Endothelial cell of umbilical vein (primary cell): ENCODE results near the gene PARP8. TPM values are rescaled to one million over a fixed set of nuclear protein-coding genes. Genes with fewer than 3 reads are reported as not detected.
"Not testable (repeated sequence)": the region's sequence is repeated elsewhere in the genome, so short reads cannot be mapped to it uniquely, and the experiment has no call there.

ENCODE experiments used
- BruUV-seq: library from RNA; stranded (reverse); fragments of 400-500 nt; replicated peaks from 2 replicates; lab custom pipeline; 2021; lab: Mats Ljungman, UMichigan
- CTCF ChIA-PET: fragments of 300-600, 350-600 bp; sonication (Branson Sonifier 250); formaldehyde crosslinking; loops from one replicate; lab custom pipeline; 2021; ENCODE audit warnings: antibody characterized with exemption, inconsistent platforms; lab: Charles Lee
- POLR2A ChIA-PET: fragments of 300-600, 350-600 bp; sonication (Branson Sonifier 250); formaldehyde crosslinking; loops from one replicate; lab custom pipeline; 2021; ENCODE audit warnings: antibody characterized with exemption, inconsistent platforms; lab: Charles Lee
- DNase-seq: peaks from one replicate; pipeline ENCODE4 v3.0.0-alpha.2; 2011; ENCODE audit warnings: low read depth, low spot score
- FAIRE-seq: peaks from 2 replicates; lab custom pipeline; 2011; peaks lifted over from hg19 to GRCh38; lab: Jason Lieb, UNC
- H2AFZ ChIP-seq: 2 replicates; pipeline ENCODE4 v1.6.0; 2012; ENCODE audit warnings: low read depth, low read length, control low read depth, inconsistent platforms
- H3K27ac ChIP-seq: 2 replicates; pipeline ENCODE4 v1.5.1; 2011; ENCODE audit warnings: low read depth, mild to moderate bottlenecking, control low read depth, low read length, moderate library complexity; ENCODE audit not compliant: insufficient read depth
- H3K27me3 ChIP-seq, 2 experiments: 2 replicates each; pipeline versions ENCODE4 v1.6.0 to v1.6.1; 2011; ENCODE audit warnings: low read length in 2 of 2, mixed read lengths in 1 of 2; ENCODE audit not compliant: control insufficient read depth in 2 of 2, insufficient read depth in 2 of 2
- H3K36me3 ChIP-seq, 2 experiments: 2 replicates in 1 of 2; 3 replicates in 1 of 2; pipeline ENCODE4 v1.5.1; 2011; ENCODE audit warnings: low read length in 2 of 2, mild to moderate bottlenecking in 1 of 2, moderate library complexity in 1 of 2; ENCODE audit not compliant: control insufficient read depth in 2 of 2, insufficient read depth in 2 of 2; ENCODE audit errors: extremely low read depth in 1 of 2
- H3K4me1 ChIP-seq: 3 replicates; pipeline ENCODE4 v1.5.1; 2011; ENCODE audit warnings: mild to moderate bottlenecking, low read length; ENCODE audit not compliant: control insufficient read depth, insufficient read depth; ENCODE audit errors: extremely low read depth
- H3K4me2 ChIP-seq: 2 replicates; pipeline ENCODE4 v1.6.1; 2011; ENCODE audit warnings: low read length, control low read depth, mixed read lengths; ENCODE audit not compliant: insufficient read depth
- H3K4me3 ChIP-seq, 3 experiments: fragments of 200-600 bp in 1 of 3; sonication (generic), shearing (Covaris generic) in 1 of 3; replicated peaks in 1 of 3; 2 replicates each; pipeline ENCODE4 v1.5.1; 2011 to 2016; ENCODE audit warnings: control low read depth in 3 of 3, low read length in 3 of 3, mild to moderate bottlenecking in 2 of 3, inconsistent platforms in 1 of 3, low read depth in 1 of 3, moderate library complexity in 1 of 3; ENCODE audit not compliant: insufficient read depth in 1 of 3
- H3K79me2 ChIP-seq: 2 replicates; pipeline ENCODE4 v1.6.0; 2012; ENCODE audit warnings: low read length, inconsistent platforms; ENCODE audit not compliant: control insufficient read depth, insufficient read depth
- H3K9ac ChIP-seq: replicated peaks from 2 replicates; pipeline ENCODE3; 2011; ENCODE audit warnings: low read length, control low read depth; ENCODE audit not compliant: insufficient read depth; ENCODE audit errors: extremely low read depth
- H3K9me1 ChIP-seq: replicated peaks from 3 replicates; pipeline ENCODE4 v1.6.0; 2011; ENCODE audit warnings: mild to moderate bottlenecking, low read length; ENCODE audit not compliant: control insufficient read depth, insufficient read depth; ENCODE audit errors: extremely low read depth
- H3K9me3 ChIP-seq: replicated peaks from 2 replicates; pipeline ENCODE4 v1.5.1; 2012; ENCODE audit warnings: low read length, inconsistent platforms; ENCODE audit not compliant: control insufficient read depth, insufficient read depth
- H4K20me1 ChIP-seq: replicated peaks from 2 replicates; pipeline ENCODE3; 2011; ENCODE audit warnings: mild to moderate bottlenecking, low read length; ENCODE audit not compliant: control insufficient read depth, insufficient read depth; ENCODE audit errors: extremely low read depth
- EZH2 ChIP-seq: IDR thresholded peaks from 2 replicates; pipeline ENCODE4 v1.6.1; 2012; ENCODE audit warnings: borderline replicate concordance, low read depth, mild to moderate bottlenecking, moderate library complexity, low read length, inconsistent platforms; ENCODE audit not compliant: severe bottlenecking
- MYC ChIP-seq: IDR thresholded peaks from one replicate; pipeline ENCODE4 v1.6.1; 2011; ENCODE audit warnings: mild to moderate bottlenecking, low read depth, low read length
- POLR2A ChIP-seq: IDR thresholded peaks from 2 replicates; pipeline ENCODE4 v1.6.1; 2012; ENCODE audit warnings: low read depth, mild to moderate bottlenecking, control low read depth, low read length
- dilution Hi-C: fragments of 300-500 bp; cut with MboI; formaldehyde crosslinking; loops from one replicate; pipeline ENCODE4 v1.15.0; 2019; ENCODE audit warnings: low sequenced_read_pairs; ENCODE audit not compliant: extremely low pct_ligation_motif_present
- intact Hi-C: fragments of 100-400 bp; cut with micrococcal nuclease; formaldehyde crosslinking; loops from one replicate; pipeline ENCODE4 v1.10.0; 2022
- polyA plus RNA-seq, 4 experiments: library from polyadenylated mRNA; depleted of rRNA in 3 of 4; stranded (reverse) in 3 of 4; unstranded in 1 of 4; fragments of >200 nt; gene quantifications; 2 replicates each; pipeline versions ENCODE4 v1.2.1 to v1.2.3, GENCODE V29; 2011 to 2012; ENCODE audit warnings: missing spikeins in 1 of 4
- total RNA-seq: library from RNA; stranded (reverse); gene quantifications from 2 replicates; pipeline ENCODE4 v1.2.3, GENCODE V29; 2021

The PARP8 gene
- total and polyA plus RNA-seq, 2 donors (not counting 3 experiments of a cell fraction or from before 2014, with no cell fraction given), result 0.03 to 0.60 TPM

GRCh38 chr5:50672663-50673062 lies 6.2 kb downstream of the PARP8 start:
- no peaks in the 10 kb centered on the region for H3K9me3 ChIP-seq
- DNase-seq (no peak), FAIRE-seq (no peak)
- H3K9me1 ChIP-seq, result no peaks in the 10 kb centered on the region
- dilution Hi-C loops, result no loop called here
- CTCF ChIA-PET, result no interaction called here
- peaks cover 2 to 7% of the 10 kb centered on the region in 2 experiments for H3K27me3 ChIP-seq
- H3K4me3 ChIP-seq, result no peak overlapping the region
- intact Hi-C loops, result no loop called here
- H3K4me1 ChIP-seq, result peaks cover 4% of the 10 kb centered on the region
- POLR2A ChIA-PET, result no interaction called here
- no peaks in the 10 kb centered on the region for H4K20me1 ChIP-seq
- H2AFZ ChIP-seq, result no peak overlapping the region
- no peak for TF ChIP-seq MYC
- TF ChIP-seq EZH2, result no peak
- no peak for TF ChIP-seq POLR2A
- H3K79me2 ChIP-seq, result no peaks in the 10 kb centered on the region
- H3K4me2 ChIP-seq, result no peak overlapping the region
- H3K36me3 ChIP-seq, result no peaks in the 10 kb centered on the region
- BruUV-seq, result no TSS peak
- H3K27ac ChIP-seq, result no peak overlapping the region
- H3K9ac ChIP-seq, result no peak overlapping the region

DNA sequence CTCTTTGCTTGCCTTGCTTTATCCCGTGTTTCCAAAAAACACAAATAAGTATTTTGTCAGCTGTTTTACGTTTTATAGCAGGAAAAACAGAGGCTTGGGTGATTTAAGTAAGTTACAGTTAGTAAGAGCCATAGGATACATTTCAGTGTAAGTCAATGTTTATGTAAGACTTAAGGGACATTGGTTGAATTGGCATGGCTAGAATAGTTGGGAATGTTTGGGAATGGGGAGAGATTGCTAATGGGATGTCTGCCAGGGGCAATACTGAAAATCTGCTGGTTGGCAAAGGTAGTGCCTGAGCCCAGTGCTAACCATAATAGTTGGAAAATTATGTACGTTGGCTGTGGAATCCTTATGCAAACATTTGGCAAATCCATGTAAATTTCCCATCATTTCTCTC lies 7.0 kb downstream of the PARP8 start:
- BruUV-seq, H3K9ac ChIP-seq, FAIRE-seq, H3K9me3 ChIP-seq, dilution Hi-C loops, H3K79me2 ChIP-seq, H3K36me3 ChIP-seq, H3K4me1 ChIP-seq, H3K27me3 ChIP-seq, H2AFZ ChIP-seq, DNase-seq, H4K20me1 ChIP-seq, POLR2A ChIA-PET, H3K27ac ChIP-seq, intact Hi-C loops, CTCF ChIA-PET, H3K4me2 ChIP-seq, H3K9me1 ChIP-seq, H3K4me3 ChIP-seq: not testable (repeated sequence)
